SU-DHL-6 (cell line): ENCODE data around the gene NPAS3.

Experiments used
- H2AFZ ChIP-seq: fragments of 200-600 bp; sonication (generic); 2 replicates; pipeline ENCODE4 v1.6.1; 2014; ENCODE audit warnings: low read depth, mild to moderate bottlenecking, moderate library complexity, mixed read lengths, antibody characterized with exemption, low read length; ENCODE audit not compliant: severe bottlenecking
- H3F3A ChIP-seq: fragments of 200-600 bp; shearing (Covaris generic); 2 replicates; pipeline ENCODE4 v1.6.0; 2016; ENCODE audit warnings: antibody characterized with exemption, mild to moderate bottlenecking; ENCODE audit not compliant: insufficient read depth
- H3K27ac ChIP-seq: fragments of 200-600 bp; sonication (generic); 2 replicates; pipeline ENCODE4 v1.5.1; 2016; ENCODE audit warnings: low read depth, mild to moderate bottlenecking, low read length, moderate library complexity, mixed read lengths
- H3K27me3 ChIP-seq: fragments of 200-600 bp; sonication (generic), shearing (Covaris generic); 2 replicates; pipeline ENCODE4 v1.6.0; 2014; ENCODE audit warnings: mild to moderate bottlenecking, low read length
- H3K36me3 ChIP-seq: fragments of 200-600 bp; sonication (generic); 2 replicates; pipeline ENCODE4 v1.6.1; 2014; ENCODE audit warnings: mild to moderate bottlenecking, low read length, mixed read lengths
- H3K4me2 ChIP-seq: fragments of 300-600, 200-600 bp; shearing (Covaris generic), sonication (generic); 2 replicates; pipeline ENCODE4 v1.6.0; 2014; ENCODE audit warnings: low read length, low read depth, mild to moderate bottlenecking; ENCODE audit not compliant: poor library complexity, severe bottlenecking
- H3K4me3 ChIP-seq: fragments of 200-600 bp; sonication (generic); 2 replicates; pipeline ENCODE4 v1.5.1; 2014; ENCODE audit warnings: antibody characterized with exemption, low read length, mild to moderate bottlenecking, mixed read lengths; ENCODE audit not compliant: insufficient read depth, poor library complexity, severe bottlenecking
- H3K79me2 ChIP-seq: fragments of 200-600 bp; sonication (generic); 2 replicates; pipeline ENCODE4 v1.6.1; 2014; ENCODE audit warnings: mild to moderate bottlenecking, low read length, moderate library complexity; ENCODE audit not compliant: insufficient read depth
- H3K9ac ChIP-seq: fragments of 200-600 bp; sonication (generic); 2 replicates; pipeline ENCODE4 v1.7.0; 2014; ENCODE audit warnings: mild to moderate bottlenecking, low read length
- H3K9me2 ChIP-seq: fragments of 200-600 bp; sonication (generic); replicated peaks from 2 replicates; pipeline ENCODE4 v1.6.1; 2014; ENCODE audit warnings: low read length; ENCODE audit not compliant: insufficient read depth
- H3K9me3 ChIP-seq: fragments of 200-600 bp; sonication (generic); 2 replicates; pipeline ENCODE4 v1.6.1; 2014; ENCODE audit warnings: low read length, mixed read lengths; ENCODE audit not compliant: insufficient read depth
- H4K20me1 ChIP-seq: fragments of 200-600 bp; sonication (generic); 2 replicates; pipeline ENCODE4 v1.6.1; 2014; ENCODE audit warnings: low read depth, mild to moderate bottlenecking, antibody characterized with exemption, low read length, moderate library complexity, mixed read lengths
- CTCF ChIP-seq: fragments of 200-600 bp; sonication (generic); IDR thresholded peaks from one replicate; pipeline ENCODE4 v1.5.1; 2017; ENCODE audit warnings: antibody characterized with exemption, mild to moderate bottlenecking, low read length, moderate library complexity; ENCODE audit not compliant: insufficient read depth, poor library complexity, severe bottlenecking
- EZH2phosphoT487 ChIP-seq: fragments of 200-600 bp; sonication (generic), shearing (Covaris generic); conservative IDR thresholded peaks from 2 replicates; pipeline ENCODE4 v1.6.1; 2018; ENCODE audit warnings: mild to moderate bottlenecking, antibody characterized with exemption, low read length, moderate library complexity, mixed read lengths

The NPAS3 gene

GRCh38 chr14:33393895-33394368 lies 455.3 kb downstream of the NPAS3 start:
- Histone ChIP-seq H2AFZ (no peak overlapping the region), H3K9me3 (no peaks in the 10 kb centered on the region), H3K27me3 (no peaks in the 10 kb centered on the region), H3K4me3 (no peak overlapping the region), H3K9me2 (no peaks in the 10 kb centered on the region), H3K79me2 (no peaks in the 10 kb centered on the region), H3K27ac (no peak overlapping the region), H3K36me3 (no peaks in the 10 kb centered on the region), H3K9ac (no peak overlapping the region), H4K20me1 (no peaks in the 10 kb centered on the region), H3F3A (no peaks in the 10 kb centered on the region), H3K4me2 (no peak overlapping the region)
- TF ChIP-seq EZH2phosphoT487 (no peak), CTCF (no peak)

- H3K4me2 ChIP-seq: no peak overlapping the region
- no peak overlapping the region for H3K27ac ChIP-seq
- H4K20me1 ChIP-seq: no peaks in the 10 kb centered on the region
- H2AFZ ChIP-seq: no peak overlapping the region
- no peaks in the 10 kb centered on the region for H3K79me2 ChIP-seq
- no peaks in the 10 kb centered on the region for H3K9me3 ChIP-seq
- TF ChIP-seq EZH2phosphoT487 (no peak), CTCF (no peak)
- H3K9ac ChIP-seq: no peak overlapping the region
- no peaks in the 10 kb centered on the region for H3K9me2 ChIP-seq
- no peaks in the 10 kb centered on the region for H3K27me3 ChIP-seq
- H3K36me3 ChIP-seq: no peaks in the 10 kb centered on the region
- no peaks in the 10 kb centered on the region for H3F3A ChIP-seq
- H3K4me3 ChIP-seq: no peak overlapping the region
These were observed 462.6 kb downstream of the NPAS3 start for GRCh38 chr14:33401311-33401710.

- no peaks in the 10 kb centered on the region for H3K36me3 ChIP-seq
- H3F3A ChIP-seq: no peaks in the 10 kb centered on the region
- H3K9me2 ChIP-seq: no peaks in the 10 kb centered on the region
- H3K9ac ChIP-seq: no peak overlapping the region
- H3K4me3 ChIP-seq: no peak overlapping the region
- no peaks in the 10 kb centered on the region for H3K79me2 ChIP-seq
- H3K27ac ChIP-seq: no peak overlapping the region
- TF ChIP-seq EZH2phosphoT487 (no peak), CTCF (no peak)
- H3K4me2 ChIP-seq: no peak overlapping the region
- no peak overlapping the region for H2AFZ ChIP-seq
- H3K27me3 ChIP-seq: no peaks in the 10 kb centered on the region
- no peaks in the 10 kb centered on the region for H4K20me1 ChIP-seq
- H3K9me3 ChIP-seq: no peaks in the 10 kb centered on the region
These were observed 463.9 kb downstream of the NPAS3 start for GRCh38 chr14:33402604-33403003.
